Adrenal gland (tissue), 12 donors: Measurements from ENCODE around the gene TRIM24. TPM values are rescaled to one million over a fixed set of nuclear protein-coding genes. Genes with fewer than 3 reads are reported as not detected.
"Not testable (repeated sequence)": the region's sequence is repeated elsewhere in the genome, so short reads cannot be mapped to it uniquely, and the experiment has no call there.

Experiments
- DNase-seq, 7 donors: peaks; one replicate each; pipeline ENCODE4 v3.0.0-alpha.2; 2019 to 2020
- H3K27ac ChIP-seq, 5 donors: fragments of 200-600 bp; sonication (generic) in 4 of 5; 1 replicate in 3 of 5; 2 replicates in 2 of 5; pipeline versions ENCODE4 v1.5.1 to v1.8.0; 2016 to 2020; ENCODE audit warnings: mild to moderate bottlenecking in 1 of 5
- H3K27me3 ChIP-seq: fragments of 200-600 bp; 2 replicates; pipeline ENCODE4 v1.8.0; 2021
- H3K36me3 ChIP-seq, 2 donors: fragments of 200-600 bp; replicated peaks in 1 of 2; 1 replicate in 1 of 2; 2 replicates in 1 of 2; pipeline versions ENCODE4 v1.5.1 to v1.8.0; 2018 to 2022
- H3K4me1 ChIP-seq, 2 donors: fragments of 200-600 bp; replicated peaks in 1 of 2; 1 replicate in 1 of 2; 2 replicates in 1 of 2; pipeline versions ENCODE4 v1.5.1 to v1.8.0; 2018 to 2021
- H3K4me3 ChIP-seq, 4 donors: fragments of 200-600 bp; sonication (generic) in 3 of 4; one replicate each; pipeline ENCODE4 v1.5.1; 2016 to 2018
- H3K9me3 ChIP-seq, 3 donors: fragments of 200-600 bp; sonication (generic) in 1 of 3; replicated peaks in 1 of 3; 1 replicate in 2 of 3; 2 replicates in 1 of 3; pipeline versions ENCODE4 v1.5.1 to v1.8.0; 2016 to 2021
- CTCF ChIP-seq, 6 experiments: fragments of 450-650 bp in 4 of 6; fragments of 200-600 bp in 2 of 6; sonication (generic) in 1 of 6; IDR thresholded peaks; 1 replicate in 5 of 6; 2 replicates in 1 of 6; pipeline versions ENCODE4 v1.5.1 to v1.8.0; 2016 to 2021; ENCODE audit warnings: antibody characterized with exemption in 6 of 6, mild to moderate bottlenecking in 2 of 6, moderate library complexity in 1 of 6
- POLR2A ChIP-seq, 2 donors: fragments of 450-650 bp; IDR thresholded peaks; one replicate each; pipeline ENCODE4 v1.6.1; 2017; ENCODE audit warnings: antibody characterized with exemption in 2 of 2, mild to moderate bottlenecking in 2 of 2, moderate library complexity in 1 of 2
- WGBS, 4 donors: extraction: QIAGEN DNeasy Blood & Tissue Kit in 2 of 4; methylation state at CpG; one replicate each; pipeline versions ENCODE4 v1.1.5 to v1.1.7; 2013 to 2017; 5-methylcytosine and 5-hydroxymethylcytosine counted together
- intact Hi-C, 2 donors: fragments of 100-400 bp; cut with DNase I; formaldehyde crosslinking; loops; one replicate each; pipeline versions ENCODE4 v1.14.1 to v1.15.0; 2022 to 2023
- polyA plus RNA-seq, 3 donors: library from polyadenylated mRNA; stranded (reverse); fragments of 200-250 nt in 2 of 3; fragments of 350-450 nt in 1 of 3; fragmentation: Illumina TruSeq in 1 of 3; extraction: RNeasy Lipid Tissue Mini Kit (QIAGEN cat#74804) in 1 of 3; gene quantifications; one replicate each; pipeline ENCODE4 v1.2.3, GENCODE V29; 2013 to 2014
- total RNA-seq, 9 donors: library from RNA; depleted of rRNA in 4 of 9; stranded (reverse); fragments of >200 nt in 4 of 9; fragments of 120-200 nt in 1 of 9; fragmentation: NEBNext Ultra II Directional in 1 of 9; extraction: Animal tissue kit (Norgen Biotek cat#: 25700) in 1 of 9; gene quantifications; one replicate each; pipeline versions ENCODE4 v1.1.0 to v1.2.4, GENCODE V29; 2013 to 2023
- donor health status: healthy with polysubstance abuse.
- donor health status: Bipolar disorder and iron deficiency.
- donor health status: DM: yes; HTN: yes; CAD: no.
- donor health status: DM: no; HTN: no; CAD: no.
- donor health status: DM: no; HTN: no; CAD: no.
- donor health status: DM: yes; HTN: yes; CAD: no.

TRIM24 gene
- total and polyA plus RNA-seq, 12 donors: 22.7 to 103 (median 59.4) TPM

GRCh38 chr7:138480527-138480926, 20.5 kb downstream of the TRIM24 start:
- Histone ChIP-seq H3K36me3 (no peaks in the 10 kb centered on the region), H3K9me3 (no peaks in the 10 kb centered on the region), H3K27ac (no peak overlapping the region), H3K4me3 (no peak overlapping the region), H3K4me1 (peaks cover 6 to 30% of the 10 kb centered on the region in 2 donors), H3K27me3 (no peaks in the 10 kb centered on the region)
- TF ChIP-seq POLR2A (IDR thresholded peaks at IDR 0.05) (no peak), CTCF (IDR thresholded peaks at IDR 0.05) (no peak)
- intact Hi-C loops: no loop called here
- no peak for DNase-seq
- 59 to 67% (median 65%) methylated on average over 4 of the region's 4 CpGs for WGBS, 4 donors

GRCh38 chr7:138481447-138482380, 21.7 kb downstream of the TRIM24 start:
- TF ChIP-seq POLR2A (IDR thresholded peaks at IDR 0.05) (no peak), CTCF (IDR thresholded peaks at IDR 0.05) (no peak)
- Histone ChIP-seq H3K27me3 (no peaks in the 10 kb centered on the region), H3K4me1 (peaks cover 6 to 28% of the 10 kb centered on the region in 2 donors), H3K9me3 (no peaks in the 10 kb centered on the region), H3K27ac (no peak overlapping the region), H3K36me3 (no peaks in the 10 kb centered on the region), H3K4me3 (no peak overlapping the region)
- no peak for DNase-seq
- intact Hi-C loops: no loop called here
- 76 to 83% (median 81%) methylated on average over 11 of the region's 11 CpGs for WGBS, 4 donors

GRCh38 chr7:138483531-138483930, 23.5 kb downstream of the TRIM24 start:
- Histone ChIP-seq H3K27me3 (no peaks in the 10 kb centered on the region), H3K4me3 (no peak overlapping the region), H3K36me3 (no peaks in the 10 kb centered on the region), H3K4me1 (peaks cover 7 to 23% of the 10 kb centered on the region in 2 donors), H3K9me3 (no peaks in the 10 kb centered on the region), H3K27ac (peak overlapping the region in 1 of 5 donors; percentile 23)
- WGBS, 4 donors: 87 to 93% (median 92%) methylated on average over 2 of the region's 2 CpGs
- no peak for DNase-seq
- TF ChIP-seq CTCF (IDR thresholded peaks at IDR 0.05) (no peak), POLR2A (IDR thresholded peaks at IDR 0.05) (no peak)
- intact Hi-C loops: no loop called here

GRCh38 chr7:138485508-138485907, 25.4 kb downstream of the TRIM24 start:
- H3K4me3 ChIP-seq, H3K9me3 ChIP-seq, H3K27me3 ChIP-seq, DNase-seq, intact Hi-C loops, H3K36me3 ChIP-seq, H3K27ac ChIP-seq: not testable (repeated sequence)
- WGBS, 4 donors: 95 to 100% (median 100%) methylated on average over 1 of the region's 1 CpG
- H3K4me1 ChIP-seq: peaks cover 7 to 15% of the 10 kb centered on the region in 2 donors

- H3K36me3 ChIP-seq, H3K9me3 ChIP-seq, DNase-seq, intact Hi-C loops, H3K4me3 ChIP-seq, H3K27me3 ChIP-seq, H3K27ac ChIP-seq: not testable (repeated sequence)
- 89 to 99% (median 95%) methylated on average over 6 of the region's 6 CpGs for WGBS, 4 donors
- peaks cover 7 to 17% of the 10 kb centered on the region in 2 donors for H3K4me1 ChIP-seq
Measured at GRCh38 chr7:138489139-138489538, 29.1 kb downstream of the TRIM24 start.
